ENCODE measurements around the gene SEZ6L.

The SEZ6L gene

GRCh38 chr22:26416256-26416655 is 247.0 kb downstream of the SEZ6L start:
- H3K9ac ChIP-seq (ENCODE audit: low read length): no peak overlapping the region
- no peaks in the 10 kb centered on the region for H3K9me2 ChIP-seq (ENCODE audit: low read depth, low read length)
- no peak overlapping the region for H3K4me2 ChIP-seq (ENCODE audit: low read length)
- TF ChIP-seq CTCF (IDR thresholded peaks at IDR 0.05; ENCODE audit: low read length) (no peak), EZH2 (IDR thresholded peaks at IDR 0.05; ENCODE audit: borderline replicate concordance, low read length) (no peak)
- H3K36me3 ChIP-seq (ENCODE audit: insufficient read depth, low read length): no peaks in the 10 kb centered on the region
- no peaks in the 10 kb centered on the region for H4K20me1 ChIP-seq (ENCODE audit: insufficient read depth, low read length)
- H3K27ac ChIP-seq (ENCODE audit: low read depth, low read length, poor library complexity, severe bottlenecking): no peak overlapping the region
- H3K4me1 ChIP-seq (ENCODE audit: insufficient read depth, low read length, severe bottlenecking): no peaks in the 10 kb centered on the region
- H3K4me3 ChIP-seq (ENCODE audit: low read depth, low read length, poor library complexity, severe bottlenecking): no peak overlapping the region
- H3K27me3 ChIP-seq (ENCODE audit: insufficient read depth, low read length): peaks cover 6% of the 10 kb centered on the region
- no peaks in the 10 kb centered on the region for H3F3A ChIP-seq (ENCODE audit: insufficient read depth, low read length)
- no peak overlapping the region for H2AFZ ChIP-seq (ENCODE audit: low read length)
- H3K79me2 ChIP-seq (ENCODE audit: insufficient read depth, low read length): no peaks in the 10 kb centered on the region
- H3K9me3 ChIP-seq (ENCODE audit: low read length): no peaks in the 10 kb centered on the region

- Histone ChIP-seq H3K4me1 (ENCODE audit: insufficient read depth, low read length, severe bottlenecking) (no peaks in the 10 kb centered on the region), H3K4me2 (ENCODE audit: low read length) (no peak overlapping the region), H3K27ac (ENCODE audit: low read depth, low read length, poor library complexity, severe bottlenecking) (no peak overlapping the region), H3K9me3 (ENCODE audit: low read length) (no peaks in the 10 kb centered on the region), H2AFZ (ENCODE audit: low read length) (no peak overlapping the region), H3K27me3 (ENCODE audit: insufficient read depth, low read length) (peaks cover 5% of the 10 kb centered on the region), H3K4me3 (ENCODE audit: low read depth, low read length, poor library complexity, severe bottlenecking) (no peak overlapping the region), H3K9me2 (ENCODE audit: low read depth, low read length) (no peaks in the 10 kb centered on the region), H4K20me1 (ENCODE audit: insufficient read depth, low read length) (no peaks in the 10 kb centered on the region), H3K79me2 (ENCODE audit: insufficient read depth, low read length) (no peaks in the 10 kb centered on the region), H3F3A (ENCODE audit: insufficient read depth, low read length) (no peaks in the 10 kb centered on the region), H3K9ac (ENCODE audit: low read length) (no peak overlapping the region), H3K36me3 (ENCODE audit: insufficient read depth, low read length) (no peaks in the 10 kb centered on the region)
- TF ChIP-seq CTCF (IDR thresholded peaks at IDR 0.05; ENCODE audit: low read length): no peak
- TF ChIP-seq EZH2 (IDR thresholded peaks at IDR 0.05; ENCODE audit: borderline replicate concordance, low read length): no peak
Measured at GRCh38 chr22:26416670-26417276, 247.5 kb downstream of the SEZ6L start.

GRCh38 chr22:26417406-26417805 is 248.1 kb downstream of the SEZ6L start:
- no peaks in the 10 kb centered on the region for H3F3A ChIP-seq (ENCODE audit: insufficient read depth, low read length)
- no peaks in the 10 kb centered on the region for H4K20me1 ChIP-seq (ENCODE audit: insufficient read depth, low read length)
- peaks cover 5% of the 10 kb centered on the region for H3K27me3 ChIP-seq (ENCODE audit: insufficient read depth, low read length)
- H3K9me3 ChIP-seq (ENCODE audit: low read length): no peaks in the 10 kb centered on the region
- no peak overlapping the region for H3K9ac ChIP-seq (ENCODE audit: low read length)
- H3K79me2 ChIP-seq (ENCODE audit: insufficient read depth, low read length): no peaks in the 10 kb centered on the region
- no peak overlapping the region for H3K27ac ChIP-seq (ENCODE audit: low read depth, low read length, poor library complexity, severe bottlenecking)
- H2AFZ ChIP-seq (ENCODE audit: low read length): no peak overlapping the region
- TF ChIP-seq CTCF (IDR thresholded peaks at IDR 0.05; ENCODE audit: low read length): no peak
- TF ChIP-seq EZH2 (IDR thresholded peaks at IDR 0.05; ENCODE audit: borderline replicate concordance, low read length): no peak
- no peaks in the 10 kb centered on the region for H3K9me2 ChIP-seq (ENCODE audit: low read depth, low read length)
- no peak overlapping the region for H3K4me3 ChIP-seq (ENCODE audit: low read depth, low read length, poor library complexity, severe bottlenecking)
- H3K4me2 ChIP-seq (ENCODE audit: low read length): no peak overlapping the region
- H3K36me3 ChIP-seq (ENCODE audit: insufficient read depth, low read length): no peaks in the 10 kb centered on the region
- H3K4me1 ChIP-seq (ENCODE audit: insufficient read depth, low read length, severe bottlenecking): no peaks in the 10 kb centered on the region
